ENCODE measurements around the gene CTDP1.

CTDP1 gene

DNA sequence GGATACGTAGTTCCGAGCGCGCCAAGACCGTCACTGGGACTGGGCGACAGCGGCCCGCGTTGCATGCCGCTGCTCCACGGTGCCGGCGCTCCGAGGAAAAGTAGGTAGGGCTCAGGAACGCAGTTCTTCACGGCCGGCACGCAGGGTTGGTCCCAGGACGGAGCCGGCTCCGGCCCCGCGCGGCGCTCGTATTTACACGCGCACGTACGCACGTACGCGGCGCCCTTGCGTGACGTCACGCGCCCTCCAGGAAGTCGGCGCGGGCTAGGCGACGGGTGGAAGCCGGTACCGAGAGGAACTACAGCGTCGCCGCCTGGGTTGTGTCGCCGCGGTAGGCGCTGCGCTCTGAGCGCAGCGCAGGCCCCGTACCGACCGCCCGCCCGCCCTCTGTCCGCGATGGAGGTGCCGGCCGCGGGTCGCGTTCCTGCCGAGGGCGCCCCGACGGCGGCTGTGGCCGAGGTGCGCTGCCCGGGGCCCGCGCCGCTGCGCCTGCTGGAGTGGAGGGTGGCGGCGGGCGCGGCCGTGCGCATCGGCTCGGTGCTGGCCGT lies at the start of gene CTDP1:
TSS of gene CTDP1 (plus strand) at position 252 of the 548 bp plus-strand sequence. CDS start at position 397, 145 bp downstream.
- peak; percentile 85 for DNase-seq

DNA sequence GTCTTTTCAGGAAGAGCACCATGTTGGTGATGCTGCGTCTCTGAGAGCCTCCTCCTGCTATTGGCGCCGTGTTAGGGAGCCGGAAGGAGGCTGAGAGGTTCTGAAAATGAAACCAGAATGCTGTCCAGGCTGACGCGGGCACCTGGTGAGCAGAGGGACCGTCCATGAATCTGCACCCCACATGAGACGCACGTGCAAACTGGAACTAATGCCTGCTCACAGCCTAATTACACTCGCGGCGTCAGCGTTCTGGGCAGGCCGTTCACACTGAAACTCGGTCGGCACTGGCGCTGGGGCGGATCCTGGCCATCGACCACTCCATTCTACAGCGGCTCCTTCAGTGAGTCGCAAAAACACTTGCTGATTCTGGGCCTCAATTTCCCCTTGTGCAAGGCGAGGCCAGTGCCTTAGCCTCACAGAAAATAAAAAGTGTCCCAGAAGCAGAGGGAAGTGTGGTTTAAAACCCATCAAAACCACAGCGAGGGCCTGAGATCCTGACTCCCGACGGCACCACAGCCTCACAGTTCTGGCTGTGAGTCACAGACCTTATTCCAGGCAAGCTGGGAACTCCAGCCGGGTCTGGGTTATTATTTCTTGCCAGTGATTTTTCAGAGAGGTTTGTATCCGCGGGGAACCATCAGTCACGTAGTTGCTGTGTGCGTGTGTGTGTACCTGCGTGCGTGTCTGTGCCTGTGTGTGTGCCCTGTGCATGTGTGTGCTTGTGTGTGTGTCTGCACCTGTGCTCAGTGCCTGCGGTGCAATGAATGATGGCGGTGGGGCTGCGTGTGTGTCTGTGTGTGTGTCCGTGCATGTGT lies 49.1 kb upstream of the CTDP1 start:
- DNase-seq, result no peak

DNA sequence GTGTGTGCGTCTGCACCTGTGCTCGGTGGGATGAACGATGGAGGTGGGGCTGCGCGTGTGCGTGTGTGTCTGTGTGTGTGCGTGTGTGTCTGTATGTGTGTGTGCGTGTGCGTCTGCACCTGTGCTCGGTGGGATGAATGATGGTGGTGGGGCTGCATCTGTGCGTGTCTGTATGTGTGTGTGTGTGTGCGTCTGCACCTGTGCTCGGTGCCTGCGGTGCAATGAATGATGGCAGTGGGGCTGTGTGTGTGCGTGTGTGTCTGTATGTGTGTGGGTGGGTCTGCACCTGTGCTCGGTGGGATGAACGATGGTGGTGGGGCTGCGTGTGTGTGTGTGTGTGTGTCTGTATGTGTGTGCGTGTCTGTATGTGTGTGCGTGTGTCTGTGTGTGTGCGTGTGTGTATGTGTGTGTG lies 48.5 kb upstream of the CTDP1 start:
- DNase-seq, result no peak

DNA sequence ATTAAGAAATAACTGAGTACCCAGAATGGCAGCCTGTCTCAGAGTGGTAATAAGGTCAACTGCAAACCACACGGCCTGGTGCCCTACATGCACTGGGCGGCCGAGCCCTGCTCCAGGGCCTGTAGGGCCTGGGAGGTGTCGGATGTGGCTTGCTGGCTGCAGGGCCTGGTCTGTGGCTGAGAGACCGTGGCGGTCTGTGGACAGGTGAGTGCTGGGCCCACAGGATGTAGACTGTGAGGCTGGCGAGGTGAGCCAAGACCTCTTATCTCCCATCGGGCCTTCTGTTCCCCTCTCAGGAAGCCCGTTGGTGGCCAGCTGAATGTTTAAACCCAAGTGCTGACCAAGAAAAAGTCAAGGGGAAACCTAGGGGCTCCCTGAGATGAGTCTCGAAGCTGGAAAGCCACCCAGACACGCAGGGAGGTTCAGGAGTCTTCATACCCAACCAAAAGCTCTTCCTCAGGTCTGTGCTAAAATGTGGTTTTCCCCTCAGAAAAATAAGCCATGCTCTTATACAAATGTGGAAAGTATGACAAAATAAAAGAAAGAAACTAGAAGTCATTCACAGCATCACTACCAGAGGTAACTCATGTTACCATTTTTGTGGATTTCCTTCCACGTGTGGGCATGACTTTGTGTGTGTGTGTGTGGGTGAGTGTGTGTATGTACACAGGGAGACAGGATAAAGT lies 47.7 kb upstream of the CTDP1 start:
- no peak for DNase-seq

DNA sequence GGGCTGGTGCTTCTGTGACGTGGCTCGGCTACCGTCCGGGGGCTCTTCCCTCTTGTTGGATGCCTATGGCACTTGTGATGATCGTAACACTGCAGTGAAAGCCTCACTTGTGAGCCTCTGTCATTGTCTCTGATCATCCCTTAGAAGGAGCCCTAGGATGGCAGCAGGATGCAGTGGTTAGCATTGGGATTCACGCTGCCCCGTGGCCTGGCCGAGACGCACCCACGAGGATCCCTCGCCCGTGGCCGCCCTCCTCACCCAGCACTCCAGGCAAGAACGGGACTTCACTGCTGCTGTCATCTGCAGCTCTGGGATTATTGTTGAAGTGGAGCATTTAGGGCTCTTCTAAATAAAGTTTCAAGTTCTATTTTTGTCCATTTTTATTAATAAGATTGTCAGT lies 46.8 kb upstream of the CTDP1 start:
- no peak for DNase-seq

DNA sequence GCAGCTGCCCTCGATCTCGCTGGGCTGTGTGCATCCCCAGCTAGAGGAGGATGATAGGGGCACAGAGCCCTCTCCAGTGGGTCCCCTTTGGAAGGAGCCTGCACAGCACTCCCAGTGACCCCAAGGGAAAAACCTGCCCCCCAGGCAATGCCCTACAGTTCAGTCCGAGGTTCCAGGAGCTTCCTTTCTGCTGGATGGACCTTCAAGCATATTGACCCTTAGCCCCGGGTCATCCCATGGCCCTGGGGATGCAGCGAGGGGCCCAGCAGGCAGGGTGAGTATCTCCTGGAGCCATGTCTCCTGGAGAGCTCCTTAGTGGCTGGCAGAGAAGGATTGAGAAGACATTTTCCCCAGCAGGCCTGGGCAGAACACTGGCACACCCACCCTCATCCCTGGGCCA lies 45.4 kb upstream of the CTDP1 start:
- no peak for DNase-seq

DNA sequence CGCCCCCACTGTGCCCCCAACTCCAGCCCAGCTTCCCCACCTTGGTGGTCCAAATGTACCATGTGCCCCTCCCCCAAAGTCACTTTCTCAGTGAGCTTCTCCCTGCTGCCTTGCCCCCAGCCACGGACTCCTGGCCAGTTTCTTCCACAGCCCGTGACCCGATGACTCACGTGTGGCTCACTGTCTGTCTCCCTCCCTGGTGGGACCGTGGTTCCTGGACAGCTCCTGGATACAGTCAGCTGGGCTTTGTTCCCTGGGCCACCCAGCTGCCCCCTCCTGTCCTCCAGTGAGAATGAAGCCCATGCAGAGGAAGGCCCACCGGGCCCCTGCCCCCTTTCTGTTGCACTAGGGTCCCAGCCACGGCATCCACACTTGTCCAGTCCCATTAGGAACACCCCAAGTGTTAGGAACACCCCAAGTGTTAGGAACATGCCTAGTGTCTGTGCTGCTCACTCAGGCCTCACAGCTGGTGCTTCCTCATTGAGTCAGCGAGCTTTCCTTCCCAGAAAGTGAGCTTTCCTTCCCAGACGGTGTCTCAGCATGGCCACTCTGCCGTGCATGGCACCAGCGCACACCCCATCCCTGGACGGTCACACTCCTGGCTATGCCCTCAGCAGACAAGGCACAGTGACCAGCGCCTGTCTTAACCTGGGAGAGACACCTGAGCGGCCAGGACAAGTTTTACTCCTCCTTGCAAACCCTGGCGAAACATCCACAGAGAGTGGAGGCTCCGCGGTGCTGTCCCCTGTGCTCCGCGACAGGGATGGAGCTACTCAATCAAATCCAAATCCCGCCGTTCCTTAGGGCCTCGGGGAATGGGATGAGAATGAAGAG lies 44.8 kb upstream of the CTDP1 start:
- no peak for DNase-seq

GRCh38 chr18:79635427-79635726 lies 44.2 kb upstream of the CTDP1 start:
- no peak for DNase-seq

DNA sequence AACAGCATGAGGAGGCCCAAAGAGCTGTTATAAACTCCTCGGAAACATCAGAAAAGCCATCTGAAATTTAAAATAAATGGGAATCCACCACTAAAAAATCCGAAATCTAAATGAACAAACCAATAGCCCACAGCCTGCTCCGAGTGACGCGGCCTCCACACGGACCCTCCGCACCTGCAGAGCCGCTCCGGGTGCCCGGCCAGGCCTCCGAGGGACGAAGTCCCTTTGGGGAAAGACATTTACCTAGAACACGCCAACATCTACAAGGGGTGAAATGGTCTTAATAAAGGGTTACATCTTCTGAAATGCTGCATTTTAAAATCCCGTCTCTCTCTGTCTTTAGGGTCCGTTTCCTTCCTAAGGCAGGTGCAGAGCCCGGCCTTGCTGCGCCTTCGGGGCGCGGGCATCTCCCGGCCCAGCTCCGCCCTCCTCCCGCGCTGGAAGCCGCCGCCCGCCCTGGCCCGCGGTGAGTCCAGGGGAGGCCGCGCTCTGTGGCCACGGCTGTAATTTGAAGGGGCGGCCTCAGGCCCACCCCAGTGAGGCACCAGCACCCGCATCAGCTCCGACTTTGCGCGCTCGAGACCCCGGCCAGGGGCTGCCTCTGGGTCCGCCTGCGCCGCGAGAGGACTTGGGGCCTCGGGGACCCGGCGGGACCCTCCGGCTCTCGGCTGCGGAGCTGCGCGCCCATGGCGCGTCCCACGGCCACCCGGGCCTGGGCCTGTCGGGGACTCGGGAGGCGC lies 42.3 kb upstream of the CTDP1 start:
- no peak for DNase-seq

- DNase-seq, result no peak
Measured at GRCh38 chr18:79637921-79638909, 41.4 kb upstream of the CTDP1 start.

DNA sequence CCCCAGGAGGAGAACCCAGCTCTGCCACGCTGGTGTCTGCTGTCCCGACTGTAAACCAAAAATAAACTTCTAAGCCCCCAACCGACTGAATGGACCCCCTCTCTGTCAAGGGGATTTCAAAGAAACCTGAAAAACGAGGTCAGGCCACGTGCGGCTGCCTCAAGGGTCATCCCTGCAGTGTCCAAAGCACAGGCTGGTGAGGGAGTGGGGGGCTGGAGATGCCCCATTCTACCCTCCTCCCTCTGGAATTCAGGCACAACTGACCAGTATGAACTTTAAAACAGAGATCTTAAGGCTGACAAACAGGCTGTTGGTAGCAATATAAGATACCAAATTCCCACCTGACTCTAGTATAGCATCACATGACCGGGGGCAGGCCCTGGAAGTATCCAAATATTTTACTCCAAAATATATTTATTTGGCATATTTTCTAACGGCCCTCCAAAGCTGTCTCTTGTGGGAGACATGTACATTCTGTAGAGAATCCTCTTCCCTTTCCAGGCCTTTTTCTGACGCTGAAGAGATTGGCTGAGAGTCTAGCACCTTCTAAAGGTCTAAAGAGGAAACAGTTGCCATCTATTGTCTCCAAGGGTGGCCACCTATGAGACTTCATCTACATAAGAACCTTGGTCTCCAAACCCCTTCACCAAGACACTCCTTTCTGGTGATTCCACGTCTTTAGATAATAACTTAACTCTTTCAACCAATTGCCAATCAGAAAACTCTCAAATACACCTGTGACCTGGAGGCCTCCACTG lies 40.4 kb upstream of the CTDP1 start:
- no peak for DNase-seq

- no peak for DNase-seq
Measured at GRCh38 chr18:79640064-79640672, 39.4 kb upstream of the CTDP1 start.

GRCh38 chr18:79640875-79641274 lies 38.7 kb upstream of the CTDP1 start:
- no peak for DNase-seq

GRCh38 chr18:79641722-79642497 lies 37.7 kb upstream of the CTDP1 start:
- DNase-seq, result no peak

DNA sequence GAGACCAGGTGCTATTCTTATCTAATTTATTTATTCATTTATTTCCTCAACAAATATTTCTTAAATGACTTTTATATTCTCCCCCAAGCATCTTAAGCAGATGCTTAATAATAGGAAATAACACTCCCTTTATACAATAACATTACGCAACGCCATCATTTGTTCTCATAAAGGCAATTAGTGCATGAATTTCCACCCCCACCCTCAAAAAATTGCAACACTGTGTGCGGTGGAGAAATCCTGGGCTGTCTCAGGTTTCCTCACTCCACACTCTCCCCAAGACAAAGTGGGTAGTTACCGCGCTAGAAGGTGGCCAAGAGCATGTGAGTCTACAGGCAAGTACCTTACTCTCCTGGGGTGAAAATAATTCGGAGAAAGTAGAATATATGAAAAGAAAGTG lies 37.0 kb upstream of the CTDP1 start:
- DNase-seq, result no peak

- no peak for DNase-seq
Measured at GRCh38 chr18:79643054-79643984, 36.3 kb upstream of the CTDP1 start.

- DNase-seq, result peak; percentile 63
Measured at GRCh38 chr18:79644006-79644665, 35.5 kb upstream of the CTDP1 start.

DNA sequence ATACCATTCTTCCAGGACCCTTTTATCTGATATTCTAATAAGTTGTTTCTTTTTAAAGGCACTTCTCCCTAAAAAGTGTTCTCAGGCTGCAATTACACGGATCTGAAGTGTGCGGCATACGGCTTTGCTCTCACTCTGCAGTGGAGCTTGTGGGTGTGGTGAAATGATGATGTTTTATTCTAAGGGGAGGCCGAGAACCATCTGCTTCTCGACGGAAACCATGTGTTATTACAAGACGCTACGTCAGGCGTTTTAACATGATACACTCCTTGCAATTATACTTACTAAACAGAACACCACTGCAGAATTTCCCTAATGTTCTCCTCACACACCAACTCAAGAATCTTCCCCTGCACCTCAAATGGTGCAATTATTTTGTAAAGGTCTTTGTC lies 34.9 kb upstream of the CTDP1 start:
- no peak for DNase-seq

All from activated CD4-positive, alpha-beta T cell treated with anti-CD3 and anti-CD28 coated beads, Interleukin-2, amount 50 U/mL, for 1 hour (primary cell).